ENCODE results near the gene GRM7. TPM values are rescaled to one million over a fixed set of nuclear protein-coding genes. Genes with fewer than 3 reads are reported as not detected.

The GRM7 gene
- total RNA-seq, 6 donors from 2014 or later: 0.46 to 8.6 TPM; not detected in 4

- no peaks in the 10 kb centered on the region for H3K27me3 ChIP-seq
- H3K36me3 ChIP-seq: no peaks in the 10 kb centered on the region
- TF ChIP-seq, protein P1, sequence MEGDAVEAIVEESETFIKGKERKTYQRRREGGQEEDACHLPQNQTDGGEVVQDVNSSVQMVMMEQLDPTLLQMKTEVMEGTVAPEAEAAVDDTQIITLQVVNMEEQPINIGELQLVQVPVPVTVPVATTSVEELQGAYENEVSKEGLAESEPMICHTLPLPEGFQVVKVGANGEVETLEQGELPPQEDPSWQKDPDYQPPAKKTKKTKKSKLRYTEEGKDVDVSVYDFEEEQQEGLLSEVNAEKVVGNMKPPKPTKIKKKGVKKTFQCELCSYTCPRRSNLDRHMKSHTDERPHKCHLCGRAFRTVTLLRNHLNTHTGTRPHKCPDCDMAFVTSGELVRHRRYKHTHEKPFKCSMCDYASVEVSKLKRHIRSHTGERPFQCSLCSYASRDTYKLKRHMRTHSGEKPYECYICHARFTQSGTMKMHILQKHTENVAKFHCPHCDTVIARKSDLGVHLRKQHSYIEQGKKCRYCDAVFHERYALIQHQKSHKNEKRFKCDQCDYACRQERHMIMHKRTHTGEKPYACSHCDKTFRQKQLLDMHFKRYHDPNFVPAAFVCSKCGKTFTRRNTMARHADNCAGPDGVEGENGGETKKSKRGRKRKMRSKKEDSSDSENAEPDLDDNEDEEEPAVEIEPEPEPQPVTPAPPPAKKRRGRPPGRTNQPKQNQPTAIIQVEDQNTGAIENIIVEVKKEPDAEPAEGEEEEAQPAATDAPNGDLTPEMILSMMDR (IDR thresholded peaks at IDR 0.05): no peak
- no peak for TF ChIP-seq POLR2A (IDR thresholded peaks at IDR 0.05)
- no peak for TF ChIP-seq POLR2AphosphoS5 (IDR thresholded peaks at IDR 0.05)
- no peak for TF ChIP-seq EP300 (IDR thresholded peaks at IDR 0.05)
- H3K9me3 ChIP-seq: no peaks in the 10 kb centered on the region
- no peak overlapping the region for H3K4me3 ChIP-seq
- ATAC-seq (ENCODE audit: low FRiP score in 2 of 2) (no peak), DNase-seq (no peak)
- no peak overlapping the region for H3K27ac ChIP-seq
- WGBS, 2 donors: 63 to 69% methylated on average over 6 of the region's 6 CpGs
- H3K4me1 ChIP-seq: no peaks in the 10 kb centered on the region
These were observed 333.3 kb downstream of the GRM7 start for GRCh38 chr3:7194071-7194835.

DNA sequence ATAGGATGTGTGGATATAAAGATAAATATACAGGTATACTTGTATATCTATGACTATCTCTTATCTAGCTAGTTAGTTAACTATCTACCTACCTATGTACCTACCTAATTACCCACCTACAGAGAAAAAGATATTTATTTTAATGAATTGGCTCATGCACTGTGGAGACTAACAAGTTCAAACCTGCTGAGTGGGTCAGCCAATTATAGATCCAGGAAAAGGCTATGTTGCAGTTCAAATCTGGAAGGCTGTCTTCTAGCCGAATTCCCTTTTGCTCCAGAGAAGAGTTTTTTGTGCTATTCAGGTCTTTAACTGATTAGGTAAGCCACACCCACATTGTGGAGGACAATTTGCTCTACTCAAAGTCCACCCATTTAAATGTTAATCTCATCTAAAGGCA is 335.0 kb downstream of the GRM7 start:
- no peak for ATAC-seq (ENCODE audit: low FRiP score in 2 of 2)
- DNase-seq: no peak
- H3K4me3 ChIP-seq: no peak overlapping the region
- H3K36me3 ChIP-seq: no peaks in the 10 kb centered on the region
- TF ChIP-seq, protein P1 (IDR thresholded peaks at IDR 0.05): no peak
- TF ChIP-seq POLR2A (IDR thresholded peaks at IDR 0.05) (no peak), EP300 (IDR thresholded peaks at IDR 0.05) (no peak), POLR2AphosphoS5 (IDR thresholded peaks at IDR 0.05) (no peak)
- 85 to 86% methylated on average over 1 of the region's 1 CpG for WGBS, 2 donors
- H3K27me3 ChIP-seq: no peaks in the 10 kb centered on the region
- H3K4me1 ChIP-seq: no peaks in the 10 kb centered on the region
- H3K27ac ChIP-seq: no peak overlapping the region
- H3K9me3 ChIP-seq: no peaks in the 10 kb centered on the region

DNA sequence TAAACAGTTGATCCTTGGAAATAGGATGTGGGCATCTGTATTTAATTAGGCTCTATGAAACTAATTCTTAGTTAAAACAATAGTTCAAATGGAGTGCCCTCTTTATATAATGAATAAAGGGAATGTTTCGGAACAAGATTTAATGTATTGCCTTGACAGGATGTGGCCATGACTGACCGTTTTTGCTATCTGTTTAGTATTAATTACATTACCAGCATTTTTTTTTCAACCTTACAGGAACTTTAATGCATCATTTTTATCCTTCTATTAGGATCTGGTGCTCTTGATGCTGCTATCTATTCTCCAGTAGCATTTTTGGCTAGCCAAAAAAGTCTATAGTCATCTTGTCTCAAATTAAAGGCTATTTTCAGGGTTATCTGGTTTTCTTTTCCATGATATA is 340.9 kb downstream of the GRM7 start:
- Histone ChIP-seq H3K4me1 (no peaks in the 10 kb centered on the region), H3K27me3 (no peaks in the 10 kb centered on the region), H3K9me3 (no peaks in the 10 kb centered on the region), H3K36me3 (no peaks in the 10 kb centered on the region), H3K27ac (no peak overlapping the region), H3K4me3 (no peak overlapping the region)
- DNase-seq (no peak), ATAC-seq (ENCODE audit: low FRiP score in 2 of 2) (no peak)
- TF ChIP-seq POLR2AphosphoS5 (IDR thresholded peaks at IDR 0.05) (no peak), EP300 (IDR thresholded peaks at IDR 0.05) (no peak), POLR2A (IDR thresholded peaks at IDR 0.05) (no peak)
- TF ChIP-seq, protein P1 (IDR thresholded peaks at IDR 0.05): no peak
- 73 to 83% methylated on average over 2 of the region's 2 CpGs for WGBS, 2 donors

- WGBS, 2 donors: 86 to 91% methylated on average over 5 of the region's 5 CpGs
- no peak for ATAC-seq (ENCODE audit: low FRiP score in 2 of 2)
- no peaks in the 10 kb centered on the region for H3K27me3 ChIP-seq
- H3K4me3 ChIP-seq: no peak overlapping the region
- no peaks in the 10 kb centered on the region for H3K4me1 ChIP-seq
- H3K9me3 ChIP-seq: no peaks in the 10 kb centered on the region
- no peak for DNase-seq
- no peaks in the 10 kb centered on the region for H3K36me3 ChIP-seq
- H3K27ac ChIP-seq: no peak overlapping the region
- no peak for TF ChIP-seq EP300 (IDR thresholded peaks at IDR 0.05)
- no peak for TF ChIP-seq POLR2A (IDR thresholded peaks at IDR 0.05)
- TF ChIP-seq, protein P1 (IDR thresholded peaks at IDR 0.05): no peak
- TF ChIP-seq POLR2AphosphoS5 (IDR thresholded peaks at IDR 0.05): no peak
These were observed 343.3 kb downstream of the GRM7 start for GRCh38 chr3:7203969-7204847.
